NCI-H1092 (cell line): ENCODE data around the gene PDS5B.
"Not testable (repeated sequence)": the region's sequence is repeated elsewhere in the genome, so short reads cannot be mapped to it uniquely, and the experiment has no call there.

Experiments used
- DNase-seq: peaks from one replicate; lab custom pipeline; 2025; lab: John Stamatoyannopoulos, UW

The PDS5B gene

DNA sequence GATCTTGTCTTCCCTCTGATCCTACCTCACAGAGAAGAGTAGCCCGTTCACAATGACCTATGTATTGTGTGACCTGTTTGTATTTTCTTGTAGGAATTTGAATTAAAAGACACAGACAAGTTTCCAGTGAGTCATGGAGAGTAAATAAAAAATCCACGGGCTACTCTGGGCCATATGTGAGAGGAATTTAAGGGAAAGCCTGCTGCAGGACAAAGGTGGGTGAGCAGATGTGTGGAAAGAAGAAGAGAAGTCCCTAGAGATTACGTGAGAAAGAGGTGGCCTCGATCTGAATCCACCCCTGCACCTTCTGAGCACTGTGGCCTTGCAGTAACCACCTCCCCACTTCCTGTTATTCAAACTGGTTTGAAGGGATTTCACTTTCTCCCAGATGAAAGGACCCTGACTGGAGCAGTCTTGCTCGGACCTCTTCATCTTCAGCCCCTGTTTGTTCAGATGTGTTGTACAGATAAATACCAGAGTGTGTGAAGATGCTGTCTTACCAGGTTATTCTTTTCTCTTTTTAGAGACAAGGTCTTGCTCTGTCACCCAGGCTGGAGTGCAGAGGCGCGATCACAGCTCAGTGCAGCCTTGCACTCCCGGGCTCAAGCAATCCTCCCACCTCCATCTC is 205.4 kb downstream of the PDS5B start:
- no peak for DNase-seq

- no peak for DNase-seq
These were observed 210.5 kb downstream of the PDS5B start for GRCh38 chr13:32796754-32797153.

GRCh38 chr13:32802159-32802558 is 215.9 kb downstream of the PDS5B start:
- no peak for DNase-seq

DNA sequence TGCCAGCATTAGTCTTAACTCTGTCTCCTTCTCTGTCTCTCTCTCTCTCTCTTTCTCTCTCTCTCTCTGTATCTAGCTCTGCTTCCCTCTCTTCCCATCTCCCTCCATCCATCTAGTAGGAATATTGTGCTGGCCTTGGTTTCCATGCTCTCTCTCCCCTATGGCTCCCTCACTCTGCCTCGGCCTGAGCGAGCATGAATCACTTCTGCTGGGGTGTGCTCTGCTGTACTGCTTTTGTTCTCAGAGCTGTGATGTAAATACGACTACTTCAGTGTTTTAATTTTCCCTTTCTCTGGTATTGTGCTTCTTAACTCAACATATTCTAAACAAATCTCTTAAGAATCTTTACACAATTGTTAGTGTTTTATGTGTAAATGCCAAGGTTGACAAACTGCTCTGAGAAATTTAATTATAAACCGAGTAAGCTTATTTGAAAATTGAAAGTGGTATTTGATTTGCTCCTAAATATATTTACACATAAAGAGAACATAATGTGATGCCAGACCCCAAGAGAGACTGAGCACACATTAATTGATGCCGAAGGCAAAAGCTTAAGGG is 218.5 kb downstream of the PDS5B start:
- DNase-seq = no peak

- DNase-seq = no peak
These were observed 225.1 kb downstream of the PDS5B start for GRCh38 chr13:32811297-32811800.

- DNase-seq = no peak
These were observed 235.0 kb downstream of the PDS5B start for GRCh38 chr13:32821149-32821688.

DNA sequence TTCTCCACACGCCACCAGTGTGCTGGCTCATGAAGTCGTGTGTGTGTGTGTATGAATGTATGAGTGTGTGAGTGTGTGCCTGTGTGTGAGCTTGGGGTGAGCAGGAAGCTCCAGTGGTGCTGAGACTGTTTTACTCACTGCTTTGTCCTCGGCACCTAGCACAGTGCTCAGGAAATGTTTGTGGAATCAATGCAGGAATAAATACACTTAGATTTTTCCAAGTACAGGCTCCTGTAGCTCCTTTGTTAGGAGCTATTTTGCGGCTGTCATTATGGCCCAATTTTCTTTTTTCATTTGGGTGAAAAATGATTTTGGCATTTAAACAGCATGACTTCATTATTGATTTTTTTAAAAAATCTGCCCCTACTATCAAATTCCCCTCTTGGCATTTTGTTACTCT is 236.5 kb downstream of the PDS5B start:
- DNase-seq = no peak

DNA sequence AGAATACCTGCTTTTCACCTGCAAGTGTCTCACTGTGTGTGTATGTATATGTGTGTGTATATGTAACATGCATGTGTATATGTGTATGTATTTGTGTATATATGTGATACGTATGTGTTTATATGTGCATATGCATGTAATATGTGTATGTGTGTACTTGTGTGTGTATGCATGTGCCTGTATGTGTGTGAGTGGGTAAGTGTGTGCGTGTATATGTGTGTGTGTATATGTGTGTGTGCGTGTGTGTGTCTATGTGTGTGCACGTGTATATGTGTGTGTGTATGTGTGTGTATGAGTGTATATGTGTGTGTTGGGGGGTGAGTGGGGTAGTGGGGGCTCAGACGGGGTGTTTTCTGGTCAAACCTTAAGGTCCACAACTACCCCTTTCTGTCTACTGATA is 237.3 kb downstream of the PDS5B start:
- no peak for DNase-seq

DNA sequence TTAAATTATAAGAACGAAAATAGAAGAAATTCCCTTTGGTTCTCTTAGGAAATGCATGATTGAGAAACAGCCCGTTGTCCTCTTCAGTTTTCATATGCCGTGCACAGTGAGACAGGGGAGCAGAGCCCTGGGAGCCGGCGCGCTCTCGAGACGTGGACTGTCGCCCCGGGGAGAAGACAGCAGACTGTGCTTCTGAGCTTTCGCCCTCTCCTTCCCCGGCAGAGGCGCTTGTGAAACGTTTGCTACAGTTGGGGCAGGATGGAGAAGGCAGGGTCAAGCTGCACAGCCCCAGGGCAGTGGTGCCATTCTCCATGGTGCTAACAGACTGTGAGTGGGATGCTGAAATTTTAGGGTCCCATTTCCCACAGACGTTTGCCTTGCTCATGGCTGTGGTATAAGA is 237.8 kb downstream of the PDS5B start:
- no peak for DNase-seq

GRCh38 chr13:32824675-32825074 is 238.4 kb downstream of the PDS5B start:
- DNase-seq = no peak

GRCh38 chr13:32825481-32825880 is 239.2 kb downstream of the PDS5B start:
- DNase-seq = no peak

DNA sequence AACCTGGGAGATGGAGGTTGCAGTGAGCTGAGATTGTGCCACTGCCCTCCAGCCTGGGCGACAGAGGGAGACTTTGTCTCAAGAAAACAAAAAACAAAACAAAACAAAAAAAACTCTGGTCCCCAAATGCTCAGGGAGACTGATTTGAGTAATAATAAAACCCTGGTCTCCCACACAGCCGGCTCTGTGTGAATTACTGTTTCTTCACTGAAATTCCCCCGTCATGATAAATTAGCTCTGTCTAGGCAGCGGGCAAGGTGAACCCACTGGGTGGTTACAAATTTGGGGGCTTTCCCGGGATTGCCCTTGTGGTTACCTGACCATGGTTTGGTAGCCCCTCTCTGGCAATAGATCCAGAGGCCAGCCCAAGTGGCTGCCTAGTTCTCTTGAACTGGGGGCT is 240.1 kb downstream of the PDS5B start:
- DNase-seq = not testable (repeated sequence)
